Parathyroid adenoma (tissue), 2 donors: ENCODE results near the gene CSMD2.

ENCODE experiments used
- H2AFZ ChIP-seq: fragments of 300-600 bp; sonication (generic); one replicate; pipeline ENCODE4 v1.7.0; 2017; ENCODE audit warnings: antibody characterized with exemption, mild to moderate bottlenecking
- H3K27ac ChIP-seq: fragments of 300-600 bp; sonication (generic); one replicate; pipeline ENCODE4 v1.7.0; 2017
- H3K27me3 ChIP-seq: fragments of 300-600 bp; sonication (generic); one replicate; pipeline ENCODE4 v1.7.0; 2017; ENCODE audit warnings: low read length; ENCODE audit not compliant: control insufficient read depth, insufficient read depth
- H3K36me3 ChIP-seq: fragments of 300-600 bp; sonication (generic); one replicate; pipeline ENCODE4 v1.7.0; 2017; ENCODE audit warnings: low read length; ENCODE audit not compliant: control insufficient read depth, insufficient read depth
- H3K4me1 ChIP-seq: fragments of 300-600 bp; sonication (generic); one replicate; pipeline ENCODE4 v1.7.0; 2017; ENCODE audit warnings: control low read depth
- H3K4me2 ChIP-seq: fragments of 300-600 bp; sonication (generic); one replicate; pipeline ENCODE4 v1.7.0; 2017; ENCODE audit warnings: low read length
- H3K4me3 ChIP-seq: fragments of 300-600 bp; sonication (generic); one replicate; pipeline ENCODE4 v1.7.0; 2017; ENCODE audit warnings: low read depth, low read length
- H3K79me2 ChIP-seq: fragments of 300-600 bp; sonication (generic); one replicate; pipeline ENCODE4 v1.7.0; 2017; ENCODE audit warnings: control low read depth
- H3K9ac ChIP-seq: fragments of 300-600 bp; sonication (generic); one replicate; pipeline ENCODE4 v1.7.0; 2017; ENCODE audit warnings: mild to moderate bottlenecking
- H3K9me3 ChIP-seq: fragments of 300-600 bp; sonication (generic); one replicate; pipeline ENCODE4 v1.7.0; 2017; ENCODE audit warnings: low read length; ENCODE audit not compliant: control insufficient read depth
- CTCF ChIP-seq: fragments of 300-600 bp; sonication (generic); IDR thresholded peaks from one replicate; pipeline ENCODE4 v1.7.0; 2017; ENCODE audit warnings: antibody characterized with exemption, mild to moderate bottlenecking
- donor health status: primary hyperparathyroidism.

Gene CSMD2

DNA sequence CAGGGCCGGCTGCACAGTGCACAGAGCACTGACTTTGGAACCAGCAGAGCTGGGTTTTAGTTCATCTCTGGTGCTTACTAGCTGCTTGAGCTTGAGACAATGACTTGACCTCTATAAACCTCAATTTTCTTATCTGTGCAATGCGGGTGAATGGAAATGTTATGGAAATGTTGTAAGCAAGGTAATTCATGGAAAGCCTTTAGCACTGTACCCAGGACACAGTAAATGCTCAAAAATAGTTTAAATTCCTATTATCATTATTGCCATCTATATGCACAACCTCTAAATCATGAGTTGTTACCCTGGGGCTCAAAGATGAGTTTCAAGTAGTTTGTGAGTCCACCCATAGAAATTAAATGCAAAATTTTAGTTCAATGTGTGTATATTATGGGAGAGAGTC lies 99.5 kb downstream of the CSMD2 start:
- Histone ChIP-seq H3K9me3 (no peaks in the 10 kb centered on the region), H2AFZ (no peak overlapping the region), H3K4me3 (no peak overlapping the region), H3K4me2 (no peak overlapping the region), H3K27me3 (no peaks in the 10 kb centered on the region), H3K79me2 (no peaks in the 10 kb centered on the region), H3K9ac (no peak overlapping the region), H3K27ac (no peak overlapping the region), H3K4me1 (no peaks in the 10 kb centered on the region), H3K36me3 (no peaks in the 10 kb centered on the region)
- TF ChIP-seq CTCF, result no peak

GRCh38 chr1:34060901-34061415 lies 104.1 kb downstream of the CSMD2 start:
- H3K27ac ChIP-seq, result no peak overlapping the region
- H3K9me3 ChIP-seq, result no peaks in the 10 kb centered on the region
- H3K79me2 ChIP-seq, result no peaks in the 10 kb centered on the region
- H3K4me1 ChIP-seq, result no peaks in the 10 kb centered on the region
- H3K4me3 ChIP-seq, result no peak overlapping the region
- H3K9ac ChIP-seq, result no peak overlapping the region
- no peak for TF ChIP-seq CTCF
- H3K27me3 ChIP-seq, result no peaks in the 10 kb centered on the region
- no peak overlapping the region for H3K4me2 ChIP-seq
- H3K36me3 ChIP-seq, result no peaks in the 10 kb centered on the region
- no peak overlapping the region for H2AFZ ChIP-seq

GRCh38 chr1:34060187-34060730 lies 104.8 kb downstream of the CSMD2 start:
- no peaks in the 10 kb centered on the region for H3K79me2 ChIP-seq
- H3K4me2 ChIP-seq, result no peak overlapping the region
- no peak for TF ChIP-seq CTCF
- H3K9ac ChIP-seq, result no peak overlapping the region
- H3K4me1 ChIP-seq, result no peaks in the 10 kb centered on the region
- no peaks in the 10 kb centered on the region for H3K9me3 ChIP-seq
- H3K36me3 ChIP-seq, result no peaks in the 10 kb centered on the region
- no peak overlapping the region for H2AFZ ChIP-seq
- H3K4me3 ChIP-seq, result no peak overlapping the region
- no peak overlapping the region for H3K27ac ChIP-seq
- H3K27me3 ChIP-seq, result no peaks in the 10 kb centered on the region

DNA sequence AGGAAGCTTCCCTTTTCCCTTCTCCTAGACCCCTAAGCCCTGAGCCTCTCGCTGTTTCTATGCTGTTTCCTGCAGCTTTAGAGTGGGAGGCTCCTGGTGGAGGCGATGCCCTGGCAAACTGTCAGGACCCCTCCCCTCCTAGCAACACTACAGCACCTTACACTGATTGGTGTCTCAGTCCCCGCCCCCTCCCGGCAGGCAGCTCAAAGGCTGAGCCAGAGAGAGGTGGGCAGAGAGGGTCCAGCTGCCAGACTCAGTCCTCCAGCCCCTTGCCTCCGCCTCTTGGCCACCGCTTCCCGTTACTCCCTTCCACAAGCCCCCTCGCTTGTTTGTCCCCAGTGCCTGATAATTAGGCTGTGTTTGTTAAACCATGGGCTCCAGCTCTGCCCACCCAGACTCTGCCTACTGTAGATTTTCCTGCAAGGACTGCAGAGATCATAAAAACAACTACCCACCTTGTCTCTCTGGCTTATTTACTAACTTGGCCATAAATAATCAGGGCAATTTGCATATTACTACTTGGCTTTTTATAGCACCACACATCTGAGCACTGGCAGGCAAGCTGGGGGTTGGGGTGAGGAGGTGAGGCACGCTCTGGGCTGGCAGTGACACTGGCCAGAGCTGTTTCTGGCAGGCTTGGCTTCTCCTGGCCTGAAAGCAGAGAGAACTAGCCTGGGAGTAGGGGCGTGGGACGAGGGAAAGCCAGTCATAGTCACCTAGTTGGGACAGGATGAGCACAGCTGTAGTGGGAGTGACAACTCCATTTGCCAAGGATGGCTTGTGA lies 107.5 kb downstream of the CSMD2 start:
- Histone ChIP-seq H3K9me3 (no peaks in the 10 kb centered on the region), H3K4me1 (no peaks in the 10 kb centered on the region), H3K79me2 (no peaks in the 10 kb centered on the region), H3K4me3 (no peak overlapping the region), H2AFZ (no peak overlapping the region), H3K4me2 (no peak overlapping the region), H3K27ac (no peak overlapping the region), H3K36me3 (no peaks in the 10 kb centered on the region), H3K27me3 (no peaks in the 10 kb centered on the region), H3K9ac (no peak overlapping the region)
- TF ChIP-seq CTCF, result no peak
